ENCODE results near the gene GATA5.

The GATA5 gene

DNA sequence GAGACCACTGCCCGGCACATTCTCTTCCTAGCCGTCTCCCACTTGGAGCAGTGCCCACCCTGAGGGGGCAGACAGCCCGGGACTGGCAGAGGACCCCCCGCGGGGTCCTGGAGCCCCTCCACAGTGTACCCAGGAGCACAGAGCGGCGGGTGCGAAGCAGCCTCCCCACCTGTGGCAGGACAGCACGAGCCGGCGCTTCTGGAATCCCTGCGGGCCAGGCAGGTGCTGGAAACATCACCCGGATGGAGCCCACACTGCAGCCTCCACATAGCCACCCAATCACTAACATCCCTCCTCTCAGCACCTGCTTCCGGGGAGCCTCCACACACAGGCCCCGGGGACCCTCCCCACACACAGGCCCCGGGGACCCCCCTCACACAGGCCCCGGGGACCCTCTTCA, 18.7 kb downstream of the GATA5 start:
- DNase-seq = no peak

DNA sequence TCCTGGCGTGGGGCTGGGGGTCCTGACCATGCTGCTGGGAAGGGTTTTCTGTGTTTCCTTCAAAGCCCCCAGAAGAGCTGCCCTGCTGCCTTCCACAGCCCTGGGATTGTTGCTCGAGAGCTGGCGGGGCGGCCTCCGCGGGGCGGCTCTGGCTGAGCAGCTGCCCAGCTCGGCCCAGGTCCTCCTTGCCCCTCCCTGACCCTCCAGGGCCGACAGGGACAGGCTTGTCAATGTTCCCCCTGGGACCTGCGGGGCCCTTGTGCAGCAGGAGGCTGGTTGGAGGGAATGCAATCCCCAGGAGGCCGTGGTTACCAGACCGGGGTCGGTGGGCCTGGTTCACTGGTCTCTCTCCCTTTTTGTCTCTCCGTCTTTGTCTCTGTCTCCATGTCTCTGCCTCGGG, 19.9 kb downstream of the GATA5 start:
- DNase-seq = no peak

- DNase-seq = no peak
These were observed 20.7 kb downstream of the GATA5 start for GRCh38 chr20:62454904-62455636.

GRCh38 chr20:62453186-62453808, 22.5 kb downstream of the GATA5 start:
- DNase-seq = no peak

DNA sequence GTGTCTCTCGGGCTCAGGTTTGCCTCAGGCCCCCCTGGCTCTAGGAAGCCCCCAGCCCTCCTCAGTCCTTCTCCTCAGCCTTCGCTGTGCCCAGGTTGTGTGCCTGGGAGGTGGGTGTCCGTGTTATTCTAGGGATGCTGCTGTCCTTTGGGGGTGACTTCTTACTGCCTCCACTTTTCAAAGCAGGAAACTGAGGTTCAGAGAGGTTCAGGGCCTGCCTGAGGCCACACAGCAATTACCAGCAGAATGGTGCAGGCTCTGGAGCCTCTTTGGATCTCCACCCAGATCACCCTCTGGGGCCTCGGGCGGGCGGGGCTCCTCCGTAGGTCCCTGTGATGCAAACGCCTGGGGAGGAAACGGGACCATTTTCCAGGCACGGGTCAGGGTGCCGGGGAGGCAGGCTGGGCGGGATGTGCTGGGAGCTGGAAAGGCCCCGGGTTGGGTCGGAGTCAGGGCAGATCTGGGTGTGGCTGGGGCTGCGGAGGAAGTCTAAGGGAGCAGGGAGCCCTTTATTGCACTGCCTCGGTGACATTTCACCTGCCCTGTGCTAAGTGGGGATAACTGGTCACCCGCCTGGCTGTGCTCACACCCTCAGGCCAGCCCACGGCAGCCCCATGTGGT, 23.2 kb downstream of the GATA5 start:
- DNase-seq = no peak

DNA sequence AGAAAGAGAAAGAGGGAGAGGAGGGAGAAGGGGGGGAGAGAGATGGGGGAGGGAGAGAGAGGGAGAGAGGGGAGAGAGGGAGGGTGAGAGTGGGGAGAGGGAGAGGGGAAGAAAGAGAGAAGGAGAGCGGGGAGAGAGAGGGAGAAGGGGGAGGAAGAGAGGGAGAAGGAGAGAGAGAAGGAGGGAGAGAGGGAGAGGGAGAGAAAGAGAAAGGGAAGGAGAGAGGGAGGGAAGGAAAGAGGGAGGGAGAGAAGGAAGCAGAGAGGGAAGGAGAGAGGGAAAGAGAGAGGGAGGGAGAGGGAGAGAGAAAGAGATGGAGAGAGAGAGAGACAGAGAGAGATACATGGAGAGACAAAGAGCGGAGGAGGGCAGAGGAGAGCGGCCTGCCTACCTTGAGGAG, 23.8 kb downstream of the GATA5 start:
- no peak for DNase-seq

- no peak for DNase-seq
These were observed 24.5 kb downstream of the GATA5 start for GRCh38 chr20:62451156-62451767.

GRCh38 chr20:62449951-62450691, 25.7 kb downstream of the GATA5 start:
- no peak for DNase-seq

DNA sequence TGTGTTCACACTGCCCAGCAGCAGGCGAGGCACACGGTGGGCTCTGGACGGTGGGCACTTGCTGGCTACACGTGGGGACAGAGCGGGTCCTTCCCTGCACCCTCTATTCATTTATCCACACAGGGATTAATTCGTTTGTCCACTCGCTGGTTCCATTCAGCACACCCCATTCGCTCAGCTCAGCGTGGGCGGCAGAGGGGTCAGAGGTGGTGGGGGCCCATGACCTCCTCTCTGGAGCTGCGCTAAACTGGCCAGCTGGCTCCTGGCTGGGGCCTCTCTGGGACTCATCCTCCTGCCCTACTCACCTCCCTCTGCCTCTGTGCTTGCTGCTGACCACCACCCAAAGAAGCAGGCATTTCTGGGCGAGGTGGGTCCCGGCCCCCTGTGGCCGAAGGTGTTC, 27.0 kb downstream of the GATA5 start:
- no peak for DNase-seq

DNA sequence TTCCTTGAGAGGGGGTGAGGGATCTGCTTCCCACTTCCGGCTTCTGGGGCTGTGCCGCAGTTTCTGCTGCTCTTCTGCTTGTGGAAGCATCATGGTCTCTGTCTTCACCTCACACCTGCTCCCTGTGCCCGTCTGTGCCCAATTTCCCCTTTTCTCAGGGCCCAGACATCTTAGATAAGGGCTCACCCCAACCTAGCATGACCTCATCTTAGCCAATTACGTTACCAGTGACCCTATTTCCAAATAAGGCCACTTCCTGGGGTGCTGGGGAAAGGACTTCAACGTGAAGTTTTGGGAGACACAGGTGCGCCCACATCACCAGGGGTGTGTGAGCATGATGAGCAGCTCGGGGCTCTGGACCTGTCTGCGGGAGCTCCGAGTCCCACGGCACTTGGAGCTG, 27.8 kb downstream of the GATA5 start:
- DNase-seq = no peak

- no peak for DNase-seq
These were observed 28.6 kb downstream of the GATA5 start for GRCh38 chr20:62446888-62447869.

- DNase-seq = no peak
These were observed 29.3 kb downstream of the GATA5 start for GRCh38 chr20:62446481-62446880.

- DNase-seq = no peak
These were observed 30.0 kb downstream of the GATA5 start for GRCh38 chr20:62445553-62446340.

DNA sequence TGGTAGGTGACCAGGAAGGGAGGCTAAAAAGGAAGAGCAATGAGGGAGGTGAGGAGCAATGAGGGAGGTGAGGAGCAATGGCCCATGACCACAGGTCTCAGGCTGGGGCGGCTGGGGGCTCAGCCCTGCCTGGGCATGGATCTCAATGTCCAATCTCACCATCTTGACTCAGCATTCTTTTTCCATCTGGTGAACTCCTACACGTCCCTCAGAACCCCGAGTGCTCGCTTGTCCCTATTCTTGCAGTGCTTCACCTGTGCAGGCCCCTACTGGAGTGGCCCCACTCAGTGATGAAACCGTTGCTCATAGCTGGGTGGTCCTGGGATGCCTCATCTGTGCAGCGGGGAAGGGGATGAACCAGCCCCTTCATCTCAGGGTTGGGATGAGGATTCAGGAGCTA, 31.5 kb downstream of the GATA5 start:
- DNase-seq = no peak

- DNase-seq = no peak
These were observed 33.7 kb downstream of the GATA5 start for GRCh38 chr20:62441987-62442539.

DNA sequence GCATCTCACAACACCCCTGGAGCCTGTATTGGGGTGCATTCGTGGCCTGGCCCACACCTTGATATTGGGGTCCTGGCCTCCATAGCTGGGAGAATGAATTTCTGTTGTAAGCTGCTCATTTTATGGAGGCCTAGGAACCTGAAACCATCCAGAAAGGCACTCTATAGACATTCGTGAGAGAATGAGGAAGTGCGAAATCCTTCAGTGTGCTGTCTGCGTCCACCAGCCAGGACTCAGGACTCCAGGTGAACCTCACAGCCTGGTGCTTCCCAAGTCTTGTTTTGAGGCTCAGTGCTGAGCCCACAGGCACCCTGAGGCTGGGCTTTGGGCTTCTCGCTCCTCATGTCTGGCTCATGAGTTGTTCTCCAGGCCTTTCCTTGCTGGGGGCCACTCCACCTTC, 36.6 kb downstream of the GATA5 start:
- no peak for DNase-seq

DNA sequence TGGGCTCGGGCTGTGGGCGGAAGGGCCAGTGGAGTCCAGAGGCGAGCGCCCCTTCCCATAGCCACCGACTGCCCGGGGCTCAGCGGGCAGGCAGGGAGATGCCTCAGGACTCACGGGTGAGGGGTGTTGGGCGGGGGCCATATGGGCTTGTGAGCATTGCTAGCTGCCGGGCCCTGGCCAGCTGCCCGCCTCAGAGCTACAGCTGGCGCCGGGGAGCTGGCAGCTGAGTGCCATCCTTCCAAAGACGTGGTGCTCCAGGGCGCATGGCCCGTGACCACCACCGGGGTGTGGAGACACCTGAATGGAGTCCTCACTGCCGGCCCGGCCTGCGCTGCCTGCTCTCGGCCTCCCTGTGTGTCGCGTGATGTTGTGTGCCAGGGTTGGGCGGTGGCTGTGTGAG, 37.9 kb downstream of the GATA5 start:
- DNase-seq = peak in 2 of 58 donors; percentile 15 to 18

DNA sequence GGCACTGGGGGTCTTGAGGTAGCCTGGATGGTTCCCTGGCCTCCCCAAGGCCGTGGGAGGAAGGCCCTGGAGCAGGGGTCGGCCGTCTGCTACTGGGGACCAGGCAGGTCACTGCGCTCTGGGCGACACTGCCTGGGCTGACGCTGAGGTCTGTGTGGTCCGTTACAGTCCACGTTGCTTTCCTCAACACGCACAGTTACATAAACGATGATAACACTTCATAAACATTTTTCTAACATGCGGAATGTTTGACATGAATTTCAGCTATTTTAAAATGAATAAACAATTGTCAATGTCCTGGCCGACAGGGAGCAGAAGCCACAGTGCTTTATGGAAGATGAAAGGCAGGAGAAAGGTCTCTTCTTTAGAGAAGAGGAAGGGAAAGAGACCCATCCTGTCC, 38.3 kb downstream of the GATA5 start:
- no peak for DNase-seq

- DNase-seq = no peak
These were observed 39.1 kb downstream of the GATA5 start for GRCh38 chr20:62436692-62437091.
